Astrocyte (in vitro differentiated cells and primary cell): ENCODE measurements around the gene LRRC2. TPM values are rescaled to one million over a fixed set of nuclear protein-coding genes. Genes with fewer than 3 reads are reported as not detected.

Source experiments
- DNase-seq: peaks from one replicate; pipeline ENCODE4 v3.0.0-alpha.2; 2010; ENCODE audit warnings: low read depth
- FAIRE-seq: peaks from 2 replicates; lab custom pipeline; 2011; peaks lifted over from hg19 to GRCh38; lab: Jason Lieb, UNC
- H2AFZ ChIP-seq: 2 replicates; pipeline ENCODE4 v1.6.0; 2012; ENCODE audit warnings: low read depth, low read length, inconsistent platforms
- H3K27ac ChIP-seq: 2 replicates; pipeline ENCODE4 v1.5.1; 2011; ENCODE audit warnings: low read depth, low read length, inconsistent platforms
- H3K27me3 ChIP-seq: 2 replicates; pipeline ENCODE4 v1.6.0; 2011; ENCODE audit warnings: low read length, inconsistent platforms; ENCODE audit not compliant: insufficient read depth
- H3K36me3 ChIP-seq: 2 replicates; pipeline ENCODE4 v1.5.1; 2011; ENCODE audit warnings: low read length, inconsistent platforms; ENCODE audit not compliant: insufficient read depth
- H3K4me1 ChIP-seq: 2 replicates; pipeline ENCODE4 v1.5.1; 2011; ENCODE audit warnings: low read length, inconsistent platforms; ENCODE audit not compliant: insufficient read depth
- H3K4me2 ChIP-seq: 2 replicates; pipeline ENCODE4 v1.6.0; 2012; ENCODE audit warnings: low read length, inconsistent platforms
- H3K4me3 ChIP-seq: 2 replicates; pipeline ENCODE4 v1.5.1; 2011; ENCODE audit warnings: low read depth, mild to moderate bottlenecking, low read length, inconsistent platforms; ENCODE audit not compliant: insufficient read depth
- H3K79me2 ChIP-seq: 2 replicates; pipeline ENCODE4 v1.6.0; 2012; ENCODE audit warnings: mild to moderate bottlenecking, low read length, inconsistent platforms; ENCODE audit not compliant: insufficient read depth
- H3K9ac ChIP-seq: 2 replicates; pipeline ENCODE4 v1.6.0; 2012; ENCODE audit warnings: mild to moderate bottlenecking, low read length, inconsistent platforms
- H3K9me3 ChIP-seq: 2 replicates; pipeline ENCODE4 v1.5.1; 2012; ENCODE audit warnings: low read depth, mild to moderate bottlenecking, low read length, inconsistent platforms; ENCODE audit not compliant: insufficient read depth
- H4K20me1 ChIP-seq: 2 replicates; pipeline ENCODE4 v1.6.0; 2012; ENCODE audit warnings: low read length, inconsistent platforms; ENCODE audit not compliant: insufficient read depth
- H3K27ac Mint-ChIP-seq: one replicate; pipeline ENCODE4 v1.8.0; 2021; ENCODE audit warnings: mild to moderate bottlenecking, mixed read lengths; ENCODE audit not compliant: unreplicated experiment
- H3K27me3 Mint-ChIP-seq: one replicate; pipeline ENCODE4 v1.8.0; 2021; ENCODE audit warnings: low read depth, mixed read lengths; ENCODE audit not compliant: unreplicated experiment
- H3K36me3 Mint-ChIP-seq: one replicate; pipeline ENCODE4 v1.8.0; 2021; ENCODE audit warnings: low read depth, mixed read lengths; ENCODE audit not compliant: unreplicated experiment
- H3K4me1 Mint-ChIP-seq: one replicate; pipeline ENCODE4 v1.8.0; 2021; ENCODE audit warnings: low read depth, mixed read lengths; ENCODE audit not compliant: unreplicated experiment
- H3K4me3 Mint-ChIP-seq: one replicate; pipeline ENCODE4 v1.8.0; 2021; ENCODE audit warnings: mild to moderate bottlenecking, moderate library complexity, mixed read lengths; ENCODE audit not compliant: unreplicated experiment
- H3K9me3 Mint-ChIP-seq: one replicate; pipeline ENCODE4 v1.8.0; 2021; ENCODE audit warnings: mild to moderate bottlenecking, mixed read lengths; ENCODE audit not compliant: unreplicated experiment
- CTCF ChIP-seq: IDR thresholded peaks from 2 replicates; pipeline ENCODE4 v1.5.1; 2011; ENCODE audit warnings: low read depth, mild to moderate bottlenecking, inconsistent platforms, low read length, moderate library complexity; ENCODE audit not compliant: insufficient read depth
- EZH2 ChIP-seq: IDR thresholded peaks from 2 replicates; pipeline ENCODE4 v1.6.1; 2012; ENCODE audit warnings: mild to moderate bottlenecking, low read length, inconsistent platforms; ENCODE audit not compliant: insufficient read depth
- total RNA-seq: library from RNA; stranded (reverse); gene quantifications from 2 replicates; pipeline ENCODE4 v1.2.1, GENCODE V29; 2021

The LRRC2 gene
- total RNA-seq, 1 donor from 2014 or later: 0.32 TPM

DNA sequence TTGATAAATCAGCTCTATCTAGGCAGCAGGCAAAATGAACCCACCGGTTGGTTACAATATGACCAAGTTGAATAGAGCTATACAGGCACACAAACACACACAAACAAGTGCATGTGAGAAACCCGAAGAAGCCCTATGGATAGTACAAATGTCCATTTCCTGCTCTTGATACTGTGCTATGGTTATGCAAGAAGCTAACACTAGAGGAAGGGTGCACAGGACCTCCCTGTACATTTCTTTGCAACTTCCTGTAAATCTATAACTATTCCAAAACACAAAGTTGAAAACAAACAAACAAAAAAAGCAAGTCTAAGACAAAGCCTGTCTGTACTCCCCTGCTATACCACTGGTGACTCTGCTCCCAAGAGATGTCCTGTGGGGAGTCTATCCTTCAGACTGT, 38.0 kb upstream of the LRRC2 start:
- FAIRE-seq (no peak), DNase-seq (no peak)
- Mint-ChIP-seq H3K4me3 (no peak overlapping the region), H3K36me3 (no peaks in the 10 kb centered on the region), H3K4me1 (no peaks in the 10 kb centered on the region), H3K27me3 (peaks cover 6% of the 10 kb centered on the region), H3K9me3 (peaks cover 1% of the 10 kb centered on the region), H3K27ac (no peak overlapping the region)
- peaks cover 2% of the 10 kb centered on the region for H3K27me3 ChIP-seq
- H3K36me3 ChIP-seq: no peaks in the 10 kb centered on the region
- H3K9ac ChIP-seq: no peak overlapping the region
- H3K9me3 ChIP-seq: no peaks in the 10 kb centered on the region
- H2AFZ ChIP-seq: no peak overlapping the region
- no peak overlapping the region for H3K4me2 ChIP-seq
- H3K4me3 ChIP-seq: no peak overlapping the region
- no peaks in the 10 kb centered on the region for H3K79me2 ChIP-seq
- H4K20me1 ChIP-seq: no peaks in the 10 kb centered on the region
- H3K4me1 ChIP-seq: no peaks in the 10 kb centered on the region
- no peak overlapping the region for H3K27ac ChIP-seq
- TF ChIP-seq EZH2 (no peak), CTCF (no peak)

DNA sequence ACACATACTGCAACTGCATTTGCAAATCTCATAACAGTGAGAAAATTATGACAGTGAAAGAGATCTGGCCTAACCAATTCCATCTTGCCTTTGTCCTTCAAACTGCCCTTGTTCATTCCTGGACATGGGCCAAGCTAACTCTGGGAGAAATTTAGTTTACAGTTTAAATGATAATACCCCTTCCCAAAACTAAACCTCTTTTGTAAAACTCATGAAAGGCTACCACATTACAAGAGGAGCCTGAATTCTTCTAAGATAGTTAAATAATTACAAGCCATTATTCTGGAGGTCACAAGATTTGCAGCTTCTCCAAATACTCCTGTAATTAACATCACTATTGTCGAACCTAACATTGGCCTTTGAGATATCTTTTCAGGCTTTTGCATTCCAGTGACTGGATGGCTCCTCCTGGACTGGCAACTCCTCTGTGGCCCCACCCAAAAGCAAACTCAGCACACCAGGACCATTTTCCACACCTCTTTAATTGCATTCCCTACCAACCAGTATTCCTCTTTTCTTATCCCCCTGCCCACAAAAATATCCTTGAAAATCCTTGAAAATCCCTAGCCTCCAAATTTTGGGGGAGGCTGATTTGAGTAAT, 37.4 kb upstream of the LRRC2 start:
- Histone ChIP-seq H3K79me2 (no peaks in the 10 kb centered on the region), H3K36me3 (no peaks in the 10 kb centered on the region), H2AFZ (no peak overlapping the region), H3K27me3 (no peaks in the 10 kb centered on the region), H3K9me3 (no peaks in the 10 kb centered on the region), H3K4me1 (no peaks in the 10 kb centered on the region), H3K4me2 (no peak overlapping the region), H4K20me1 (no peaks in the 10 kb centered on the region), H3K9ac (no peak overlapping the region), H3K4me3 (no peak overlapping the region), H3K27ac (no peak overlapping the region)
- H3K27ac Mint-ChIP-seq: no peak overlapping the region
- DNase-seq (no peak), FAIRE-seq (no peak)
- H3K36me3 Mint-ChIP-seq: no peaks in the 10 kb centered on the region
- H3K4me1 Mint-ChIP-seq: no peaks in the 10 kb centered on the region
- no peak overlapping the region for H3K4me3 Mint-ChIP-seq
- TF ChIP-seq EZH2: no peak
- TF ChIP-seq CTCF: no peak
- peaks cover 1% of the 10 kb centered on the region for H3K9me3 Mint-ChIP-seq
- H3K27me3 Mint-ChIP-seq: peaks cover 6% of the 10 kb centered on the region

GRCh38 chr3:46599590-46599989, 33.5 kb upstream of the LRRC2 start:
- FAIRE-seq (no peak), DNase-seq (no peak)
- H3K36me3 Mint-ChIP-seq: no peaks in the 10 kb centered on the region
- H3K9me3 Mint-ChIP-seq: peaks cover 1% of the 10 kb centered on the region
- no peak overlapping the region for H3K27ac Mint-ChIP-seq
- no peaks in the 10 kb centered on the region for H3K4me1 ChIP-seq
- H3K9me3 ChIP-seq: no peaks in the 10 kb centered on the region
- H3K27me3 ChIP-seq: peaks cover 5% of the 10 kb centered on the region
- H3K27me3 Mint-ChIP-seq: peaks cover 8% of the 10 kb centered on the region
- H3K36me3 ChIP-seq: no peaks in the 10 kb centered on the region
- H3K4me3 Mint-ChIP-seq: no peak overlapping the region
- H3K9ac ChIP-seq: no peak overlapping the region
- H3K4me1 Mint-ChIP-seq: no peaks in the 10 kb centered on the region
- H2AFZ ChIP-seq: no peak overlapping the region
- no peaks in the 10 kb centered on the region for H4K20me1 ChIP-seq
- H3K4me2 ChIP-seq: no peak overlapping the region
- H3K27ac ChIP-seq: no peak overlapping the region
- H3K4me3 ChIP-seq: no peak overlapping the region
- TF ChIP-seq EZH2 (no peak), CTCF (no peak)
- no peaks in the 10 kb centered on the region for H3K79me2 ChIP-seq
